Body of pancreas (tissue), 4 donors: ENCODE results near the gene MEG3.

ENCODE experiments used
- POLR2A ChIP-seq, 3 donors: fragments of 450-650 bp; IDR thresholded peaks; one replicate each; pipeline ENCODE4 v1.6.1; 2016; ENCODE audit warnings: antibody characterized with exemption in 3 of 3, mild to moderate bottlenecking in 2 of 3
- TF ChIP-seq, protein P1 (sequence below), 7 experiments: fragments of 450-650 bp in 4 of 7; fragments of 200-600 bp in 3 of 7; sonication (generic) in 3 of 7; IDR thresholded peaks; one replicate each; pipeline ENCODE4 v1.5.1; 2016 to 2019; ENCODE audit warnings: antibody characterized with exemption in 7 of 7

DNA sequence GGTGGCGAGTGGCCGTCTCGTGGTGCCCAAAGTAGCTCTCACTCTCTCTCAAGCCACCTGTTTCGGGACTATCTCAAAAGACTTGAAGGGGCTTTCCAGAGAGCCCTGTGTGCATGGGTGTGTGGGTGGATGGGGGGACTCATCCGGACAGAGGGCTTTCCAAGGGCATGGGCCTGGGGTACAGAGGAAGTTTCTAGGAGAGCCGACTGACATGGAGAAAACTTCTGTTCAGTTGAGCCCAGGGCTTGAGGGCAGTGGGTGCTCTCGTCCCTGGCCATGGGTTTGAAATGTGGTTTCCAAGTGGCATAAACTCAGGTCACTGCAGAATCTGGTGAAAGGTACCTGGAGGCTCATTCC is 47.4 kb upstream of the MEG3 start:
- TF ChIP-seq, protein P1, sequence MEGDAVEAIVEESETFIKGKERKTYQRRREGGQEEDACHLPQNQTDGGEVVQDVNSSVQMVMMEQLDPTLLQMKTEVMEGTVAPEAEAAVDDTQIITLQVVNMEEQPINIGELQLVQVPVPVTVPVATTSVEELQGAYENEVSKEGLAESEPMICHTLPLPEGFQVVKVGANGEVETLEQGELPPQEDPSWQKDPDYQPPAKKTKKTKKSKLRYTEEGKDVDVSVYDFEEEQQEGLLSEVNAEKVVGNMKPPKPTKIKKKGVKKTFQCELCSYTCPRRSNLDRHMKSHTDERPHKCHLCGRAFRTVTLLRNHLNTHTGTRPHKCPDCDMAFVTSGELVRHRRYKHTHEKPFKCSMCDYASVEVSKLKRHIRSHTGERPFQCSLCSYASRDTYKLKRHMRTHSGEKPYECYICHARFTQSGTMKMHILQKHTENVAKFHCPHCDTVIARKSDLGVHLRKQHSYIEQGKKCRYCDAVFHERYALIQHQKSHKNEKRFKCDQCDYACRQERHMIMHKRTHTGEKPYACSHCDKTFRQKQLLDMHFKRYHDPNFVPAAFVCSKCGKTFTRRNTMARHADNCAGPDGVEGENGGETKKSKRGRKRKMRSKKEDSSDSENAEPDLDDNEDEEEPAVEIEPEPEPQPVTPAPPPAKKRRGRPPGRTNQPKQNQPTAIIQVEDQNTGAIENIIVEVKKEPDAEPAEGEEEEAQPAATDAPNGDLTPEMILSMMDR (IDR thresholded peaks at IDR 0.05) = no peak
- TF ChIP-seq POLR2A (IDR thresholded peaks at IDR 0.05) = no peak
